GM19452 (cell line): ENCODE measurements around the gene CMSS1.

Source experiments
- ATAC-seq: cut with Tn5 transposase; IDR thresholded peaks from one replicate; pipeline ENCODE4 v1.9.1; 2021; ENCODE audit not compliant: unreplicated experiment

CMSS1 gene

DNA sequence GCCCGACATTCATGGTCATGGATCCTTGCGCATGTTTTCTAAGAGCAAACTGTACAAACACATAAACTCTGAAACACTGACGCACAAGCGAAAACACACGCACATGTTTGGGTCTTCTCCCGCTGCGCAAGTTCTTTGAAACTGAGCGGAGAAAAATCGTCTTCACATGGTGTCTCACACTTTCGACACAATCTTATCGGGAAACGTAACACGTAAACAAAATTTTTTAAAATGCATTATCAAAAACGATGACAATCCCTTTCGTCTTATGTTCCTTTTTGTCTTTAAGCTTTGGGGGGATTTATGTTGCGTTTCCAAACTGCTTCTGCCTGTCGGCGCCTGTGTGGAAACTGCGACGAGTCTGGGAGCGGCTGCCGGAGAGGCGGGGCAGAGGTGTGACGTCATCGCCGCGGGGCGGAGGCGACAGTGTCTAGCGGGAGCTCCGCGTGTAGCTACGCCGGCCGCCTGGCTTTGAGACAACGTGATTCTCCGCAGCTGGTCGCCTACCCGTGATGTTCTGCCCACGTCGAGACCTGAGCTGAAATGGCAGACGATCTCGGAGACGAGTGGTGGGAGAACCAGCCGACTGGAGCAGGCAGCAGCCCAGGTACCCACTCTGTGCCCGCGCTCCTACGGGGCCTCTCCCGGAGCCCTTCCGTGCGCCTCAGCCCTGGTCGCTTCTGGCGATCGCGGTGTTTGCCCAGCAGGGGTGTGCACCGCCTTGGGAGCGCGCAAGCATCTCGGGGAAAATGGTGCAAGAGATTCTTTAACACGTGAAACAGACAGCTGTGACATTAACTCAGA is at the start of gene CMSS1:
CMSS1 (plus strand) TSS at position 426 of the 804 bp plus-strand sequence.
- ATAC-seq, result peak; percentile 99

DNA sequence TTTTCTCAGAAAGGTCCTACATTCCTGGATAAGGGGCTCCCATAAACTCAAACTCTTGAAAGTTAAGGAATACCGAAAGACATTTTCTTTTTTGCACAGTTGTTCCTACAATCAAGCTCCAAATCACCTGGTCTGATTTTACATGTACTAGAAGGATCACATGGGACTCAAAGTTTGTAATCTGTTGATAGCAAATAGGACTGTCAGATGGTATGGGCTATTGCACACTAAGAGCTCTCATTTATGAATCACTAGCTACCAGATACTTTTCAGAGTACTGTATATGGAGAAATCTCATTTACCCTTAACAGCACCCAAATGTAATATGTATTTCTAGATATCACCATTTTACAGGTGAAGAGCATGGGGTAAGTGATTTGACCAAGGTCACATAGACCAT is 49.5 kb upstream of the CMSS1 start:
- no peak for ATAC-seq

GRCh38 chr3:99768808-99769501 is 48.7 kb upstream of the CMSS1 start:
- ATAC-seq, result no peak

DNA sequence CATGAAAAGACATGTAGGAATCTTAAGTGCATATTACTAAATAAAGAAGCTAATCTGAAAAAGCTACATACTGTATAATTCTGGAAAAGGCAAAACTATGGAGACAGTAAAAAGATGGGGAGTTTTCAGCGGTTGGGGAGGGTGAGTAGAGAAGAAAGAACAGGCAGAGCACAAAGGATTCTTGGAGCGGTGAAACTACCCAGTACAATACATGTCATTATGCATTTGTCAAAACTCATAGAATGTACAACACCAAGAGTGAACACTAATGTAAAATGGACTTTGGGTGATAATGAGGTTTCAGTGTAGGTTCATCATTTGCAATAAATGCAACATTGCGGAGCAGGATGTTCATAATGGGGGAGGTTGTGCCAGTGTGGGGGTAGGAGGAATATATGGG is 45.5 kb upstream of the CMSS1 start:
- ATAC-seq, result no peak

DNA sequence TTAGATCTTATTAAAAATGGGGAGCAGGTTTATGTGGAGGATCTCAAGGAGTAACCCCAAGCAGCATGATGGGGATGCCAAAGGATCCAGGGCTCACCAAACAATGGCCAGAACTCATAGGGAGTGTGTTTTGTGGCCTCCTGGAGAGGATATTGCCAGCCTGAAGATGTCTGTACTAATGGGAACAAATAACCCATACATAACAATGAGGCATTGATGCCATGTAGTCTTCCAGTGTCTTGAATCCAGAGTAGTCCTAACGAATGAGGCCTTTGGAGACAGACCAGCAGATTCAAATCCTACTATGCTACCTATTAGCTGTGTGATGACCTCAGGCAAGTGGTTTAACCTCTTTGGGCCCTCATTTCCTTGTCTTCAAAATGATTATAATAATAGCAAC is 45.0 kb upstream of the CMSS1 start:
- ATAC-seq, result no peak

DNA sequence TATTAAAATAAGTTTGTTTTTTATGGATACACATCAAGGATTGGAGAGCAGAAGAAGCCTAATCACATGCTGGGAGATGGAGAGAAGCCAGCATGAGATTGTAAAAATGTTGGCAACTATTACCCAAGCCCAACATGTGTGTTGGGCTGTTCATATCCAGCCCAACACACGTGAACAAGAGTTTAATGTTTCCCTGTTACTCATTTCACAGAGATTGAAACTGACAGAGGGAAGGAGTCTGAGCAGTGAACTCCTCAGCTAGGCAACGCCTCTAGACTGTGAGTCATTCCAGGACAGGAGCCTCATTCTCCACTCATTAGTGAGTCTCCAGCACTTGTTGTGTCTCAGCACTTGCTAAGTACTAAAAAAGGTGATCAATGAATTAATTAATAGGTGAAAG is 43.2 kb upstream of the CMSS1 start:
- peak; percentile 94 for ATAC-seq

- no peak for ATAC-seq
Observed at GRCh38 chr3:99776516-99777209, 41.0 kb upstream of the CMSS1 start.

DNA sequence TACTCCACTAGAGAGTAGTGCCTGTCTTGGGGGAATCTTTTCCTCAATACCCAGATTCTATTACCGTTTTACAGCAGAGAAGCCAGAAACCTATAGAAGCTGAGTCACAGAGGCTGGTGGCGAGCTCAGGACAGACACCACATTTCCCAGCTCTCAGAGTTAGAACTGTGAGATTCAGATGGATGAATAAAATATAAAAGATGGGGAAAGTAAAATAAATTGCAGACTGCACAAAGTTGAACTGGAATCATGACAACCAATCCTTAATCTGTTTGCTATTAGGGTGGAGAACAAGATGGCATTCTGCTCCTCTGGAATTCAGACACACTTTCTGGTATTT is 40.5 kb upstream of the CMSS1 start:
- ATAC-seq, result no peak

GRCh38 chr3:99777708-99778107 is 40.0 kb upstream of the CMSS1 start:
- ATAC-seq, result no peak

DNA sequence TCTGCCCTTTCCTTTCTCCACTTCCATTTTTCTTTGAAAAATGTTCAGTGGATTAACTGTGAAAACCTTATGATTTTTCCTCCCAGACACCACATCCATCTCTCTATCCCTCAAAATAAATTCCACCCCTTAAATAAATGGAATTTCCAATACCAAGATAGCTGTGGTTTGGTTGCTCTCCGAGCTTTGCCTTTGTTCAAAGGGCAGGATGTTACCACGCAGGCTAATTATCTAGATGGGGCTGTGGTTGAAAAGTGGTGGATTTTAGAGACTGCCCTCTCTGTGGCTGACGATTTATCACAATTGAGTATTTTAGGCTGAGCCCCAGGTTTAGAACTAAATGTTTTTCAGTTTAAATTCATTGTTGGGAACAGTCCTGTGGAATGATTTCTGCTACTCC is 36.9 kb upstream of the CMSS1 start:
- ATAC-seq, result no peak

GRCh38 chr3:99781761-99782160 is 35.9 kb upstream of the CMSS1 start:
- ATAC-seq, result no peak

GRCh38 chr3:99783011-99783573 is 34.6 kb upstream of the CMSS1 start:
- no peak for ATAC-seq

DNA sequence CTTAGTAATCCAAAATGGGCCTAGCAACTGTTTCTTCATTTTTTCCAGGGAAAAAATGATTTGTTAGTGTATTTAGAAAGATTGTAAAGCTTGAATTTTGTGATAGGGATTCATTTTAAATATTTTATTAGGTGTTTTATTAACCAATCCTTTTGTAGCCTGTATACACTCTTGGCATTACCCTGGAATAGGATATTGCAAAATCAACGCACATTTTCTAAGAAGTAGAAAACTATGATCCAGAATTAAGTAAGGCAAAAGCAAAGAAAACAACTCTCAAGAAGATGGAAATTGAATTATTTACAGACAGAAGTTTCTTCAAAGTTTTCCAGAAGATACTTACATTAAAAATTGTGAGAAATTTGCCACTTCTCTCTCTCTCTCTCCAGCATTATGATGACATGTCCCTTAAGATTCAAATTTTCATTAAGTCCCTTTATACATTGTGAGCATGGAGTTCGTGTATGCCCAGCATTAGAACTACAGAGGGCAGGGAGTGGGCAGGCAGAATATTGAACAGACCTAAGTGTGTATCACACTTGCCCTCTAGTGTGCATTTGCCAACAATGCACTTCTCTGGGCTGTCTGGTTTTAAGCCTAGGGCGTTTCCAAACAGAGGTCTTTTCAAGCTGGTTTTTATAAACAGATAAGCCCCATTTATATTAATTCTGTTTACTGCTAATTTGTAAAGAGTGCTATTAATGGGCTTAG is 28.5 kb upstream of the CMSS1 start:
- ATAC-seq, result peak; percentile 91

DNA sequence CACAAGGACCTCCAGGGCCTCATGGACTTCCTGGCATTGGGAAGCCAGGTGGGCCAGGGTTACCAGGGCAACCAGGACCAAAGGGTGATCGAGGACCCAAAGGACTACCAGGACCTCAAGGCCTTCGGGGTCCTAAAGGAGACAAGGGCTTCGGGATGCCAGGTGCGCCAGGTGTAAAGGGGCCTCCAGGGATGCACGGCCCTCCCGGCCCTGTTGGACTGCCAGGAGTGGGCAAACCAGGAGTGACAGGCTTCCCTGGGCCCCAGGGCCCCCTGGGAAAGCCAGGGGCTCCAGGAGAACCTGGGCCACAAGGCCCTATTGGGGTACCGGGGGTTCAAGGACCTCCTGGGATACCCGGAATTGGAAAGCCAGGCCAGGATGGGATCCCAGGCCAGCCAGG is 23.2 kb upstream of the CMSS1 start:
- ATAC-seq, result no peak

- ATAC-seq, result no peak
Observed at GRCh38 chr3:99795573-99795972, 22.1 kb upstream of the CMSS1 start.

- no peak for ATAC-seq
Observed at GRCh38 chr3:99799422-99799821, 18.2 kb upstream of the CMSS1 start.

DNA sequence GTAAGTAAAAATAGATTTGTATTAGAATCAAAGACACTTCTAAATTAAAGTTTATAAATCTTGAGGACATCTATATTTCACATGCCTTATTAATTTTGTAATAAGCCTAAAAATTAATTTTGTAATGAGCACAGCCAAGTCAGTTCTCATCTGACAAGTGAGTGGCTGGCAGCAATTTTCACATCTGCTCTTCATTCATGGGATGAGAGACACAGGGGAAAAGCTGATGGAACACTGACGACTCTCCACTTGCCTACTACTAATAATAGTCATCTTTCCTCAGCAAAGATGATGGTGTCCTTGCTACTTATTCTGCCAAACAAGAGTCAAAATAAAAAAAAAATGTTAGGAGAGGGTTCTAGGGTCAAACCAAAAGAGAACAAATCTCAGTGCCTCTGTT is 14.4 kb upstream of the CMSS1 start:
- ATAC-seq, result no peak

- ATAC-seq, result no peak
Observed at GRCh38 chr3:99805160-99805559, 12.5 kb upstream of the CMSS1 start.

GRCh38 chr3:99808163-99808794 is 9.4 kb upstream of the CMSS1 start:
- peak; percentile 59 for ATAC-seq

DNA sequence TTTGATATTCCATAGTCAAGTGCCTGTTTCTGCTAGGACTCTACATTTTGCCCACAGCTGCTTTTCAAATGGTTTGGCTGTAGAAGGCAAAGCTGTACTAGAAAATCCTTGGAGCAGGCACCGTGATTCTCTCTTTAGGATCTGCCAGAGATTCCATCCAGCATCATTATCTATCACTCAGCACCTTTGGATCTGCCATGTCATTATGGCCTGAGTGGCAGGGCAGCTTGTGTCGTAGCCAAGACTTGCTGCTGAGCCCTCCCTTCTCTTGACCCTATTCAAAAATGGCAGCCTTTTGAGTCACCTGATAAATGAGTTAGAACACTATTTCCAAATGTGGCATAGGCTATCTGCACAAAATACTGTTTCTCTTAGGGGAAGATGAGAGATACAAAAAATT is 8.1 kb upstream of the CMSS1 start:
- ATAC-seq, result no peak

DNA sequence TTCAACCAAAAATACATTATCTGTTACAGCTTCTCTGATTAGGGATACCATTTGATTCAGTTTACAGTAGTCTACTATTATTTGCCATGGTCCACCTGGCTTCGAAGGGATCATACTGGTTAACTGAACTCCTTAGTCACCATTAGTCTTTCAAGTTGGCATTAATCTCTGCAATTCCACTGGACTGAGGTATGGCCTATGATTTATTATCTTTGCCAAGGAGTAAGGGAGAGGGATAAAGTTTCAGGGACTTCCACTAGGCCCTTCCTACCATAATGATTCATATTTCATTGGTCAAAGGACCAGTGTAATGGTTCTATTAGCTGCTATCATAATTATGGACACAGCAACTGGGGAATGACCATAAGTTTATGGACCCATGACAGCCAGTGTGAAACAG is 7.3 kb upstream of the CMSS1 start:
- ATAC-seq, result no peak
